Activated naive CD8-positive, alpha-beta T cell treated with anti-CD3 and anti-CD28 coated beads for 36 hours (primary cell): ENCODE data around the gene PRUNE2. TPM values are rescaled to one million over a fixed set of nuclear protein-coding genes. Genes with fewer than 3 reads are reported as not detected.

Source experiments
- DNase-seq: peaks from one replicate; pipeline ENCODE4 v3.0.0; 2021
- H3K27ac Mint-ChIP-seq: one replicate; pipeline ENCODE4 v1.8.0; 2022; ENCODE audit warnings: mild to moderate bottlenecking, moderate library complexity, mixed read lengths
- H3K27me3 Mint-ChIP-seq: one replicate; pipeline ENCODE4 v1.8.0; 2022; ENCODE audit warnings: mild to moderate bottlenecking, mixed read lengths
- H3K36me3 Mint-ChIP-seq: one replicate; pipeline ENCODE4 v1.8.0; 2021; ENCODE audit warnings: mild to moderate bottlenecking, mixed read lengths
- H3K4me1 Mint-ChIP-seq: one replicate; pipeline ENCODE4 v1.8.0; 2021; ENCODE audit warnings: mixed read lengths
- H3K4me3 Mint-ChIP-seq: one replicate; pipeline ENCODE4 v1.8.0; 2022; ENCODE audit warnings: mild to moderate bottlenecking, moderate library complexity, mixed read lengths
- H3K9me3 Mint-ChIP-seq: one replicate; pipeline ENCODE4 v1.8.0; 2022; ENCODE audit warnings: mixed read lengths
- total RNA-seq, 2 experiments: library from RNA; stranded (reverse); gene quantifications; one replicate each; pipeline ENCODE4 v1.2.3, GENCODE V29; 2021

PRUNE2 gene
- total RNA-seq, 2 experiments from 2014 or later = 0.35 TPM; not detected in 1

GRCh38 chr9:76592974-76593347 lies 313.0 kb downstream of the PRUNE2 start:
- H3K4me3 Mint-ChIP-seq = no peak overlapping the region
- H3K27me3 Mint-ChIP-seq = peaks cover 22% of the 10 kb centered on the region
- H3K36me3 Mint-ChIP-seq = no peaks in the 10 kb centered on the region
- no peak for DNase-seq
- no peaks in the 10 kb centered on the region for H3K9me3 Mint-ChIP-seq
- H3K27ac Mint-ChIP-seq = no peak overlapping the region
- peaks cover 6% of the 10 kb centered on the region for H3K4me1 Mint-ChIP-seq

- Mint-ChIP-seq H3K4me1 (peaks cover 6% of the 10 kb centered on the region), H3K27ac (no peak overlapping the region), H3K4me3 (no peak overlapping the region), H3K27me3 (peaks cover 22% of the 10 kb centered on the region), H3K36me3 (no peaks in the 10 kb centered on the region), H3K9me3 (no peaks in the 10 kb centered on the region)
- DNase-seq = no peak
These were observed 313.6 kb downstream of the PRUNE2 start for GRCh38 chr9:76592091-76592973.

GRCh38 chr9:76591256-76591950 lies 314.5 kb downstream of the PRUNE2 start:
- no peak for DNase-seq
- Mint-ChIP-seq H3K4me3 (no peak overlapping the region), H3K27me3 (peaks cover 22% of the 10 kb centered on the region), H3K4me1 (peaks cover 6% of the 10 kb centered on the region), H3K27ac (no peak overlapping the region), H3K9me3 (no peaks in the 10 kb centered on the region), H3K36me3 (no peaks in the 10 kb centered on the region)

GRCh38 chr9:76588316-76588715 lies 317.6 kb downstream of the PRUNE2 start:
- no peaks in the 10 kb centered on the region for H3K36me3 Mint-ChIP-seq
- peaks cover 4% of the 10 kb centered on the region for H3K4me1 Mint-ChIP-seq
- no peak overlapping the region for H3K27ac Mint-ChIP-seq
- no peak overlapping the region for H3K4me3 Mint-ChIP-seq
- H3K27me3 Mint-ChIP-seq = peaks cover 16% of the 10 kb centered on the region
- DNase-seq = no peak
- no peaks in the 10 kb centered on the region for H3K9me3 Mint-ChIP-seq

GRCh38 chr9:76586390-76587314 lies 319.3 kb downstream of the PRUNE2 start:
- Mint-ChIP-seq H3K4me3 (no peak overlapping the region), H3K36me3 (no peaks in the 10 kb centered on the region), H3K9me3 (no peaks in the 10 kb centered on the region), H3K27ac (no peak overlapping the region), H3K4me1 (no peaks in the 10 kb centered on the region), H3K27me3 (peaks cover 16% of the 10 kb centered on the region)
- DNase-seq = no peak

GRCh38 chr9:76585487-76586389 lies 320.2 kb downstream of the PRUNE2 start:
- no peak overlapping the region for H3K27ac Mint-ChIP-seq

GRCh38 chr9:76583256-76583655 lies 322.7 kb downstream of the PRUNE2 start:
- H3K4me3 Mint-ChIP-seq = no peak overlapping the region
- no peaks in the 10 kb centered on the region for H3K9me3 Mint-ChIP-seq
- H3K4me1 Mint-ChIP-seq = no peaks in the 10 kb centered on the region
- no peak for DNase-seq
- no peak overlapping the region for H3K27ac Mint-ChIP-seq
- peaks cover 29% of the 10 kb centered on the region for H3K27me3 Mint-ChIP-seq
- H3K36me3 Mint-ChIP-seq = no peaks in the 10 kb centered on the region

More at GRCh38 chr9:76585487-76586389, 320.2 kb downstream of the PRUNE2 start:
- DNase-seq = no peak
- H3K4me3 Mint-ChIP-seq = no peak overlapping the region
- no peaks in the 10 kb centered on the region for H3K4me1 Mint-ChIP-seq
- no peaks in the 10 kb centered on the region for H3K9me3 Mint-ChIP-seq
- H3K36me3 Mint-ChIP-seq = no peaks in the 10 kb centered on the region
- peaks cover 16% of the 10 kb centered on the region for H3K27me3 Mint-ChIP-seq

- Mint-ChIP-seq H3K4me1 (peaks cover 12% of the 10 kb centered on the region), H3K27me3 (peaks cover 32% of the 10 kb centered on the region), H3K36me3 (no peaks in the 10 kb centered on the region), H3K27ac (no peak overlapping the region), H3K9me3 (no peaks in the 10 kb centered on the region), H3K4me3 (no peak overlapping the region)
- no peak for DNase-seq
These were observed 324.2 kb downstream of the PRUNE2 start for GRCh38 chr9:76581731-76582130.

GRCh38 chr9:76580820-76581219 lies 325.1 kb downstream of the PRUNE2 start:
- no peak overlapping the region for H3K4me3 Mint-ChIP-seq

GRCh38 chr9:76580188-76580587 lies 325.7 kb downstream of the PRUNE2 start:
- H3K4me3 Mint-ChIP-seq = no peak overlapping the region
- DNase-seq = no peak
- peaks cover 22% of the 10 kb centered on the region for H3K4me1 Mint-ChIP-seq
- H3K9me3 Mint-ChIP-seq = no peaks in the 10 kb centered on the region
- H3K36me3 Mint-ChIP-seq = no peaks in the 10 kb centered on the region
- peaks cover 32% of the 10 kb centered on the region for H3K27me3 Mint-ChIP-seq
- H3K27ac Mint-ChIP-seq = no peak overlapping the region

More at GRCh38 chr9:76580820-76581219, 325.1 kb downstream of the PRUNE2 start:
- no peak for DNase-seq
- peaks cover 19% of the 10 kb centered on the region for H3K4me1 Mint-ChIP-seq
- H3K9me3 Mint-ChIP-seq = no peaks in the 10 kb centered on the region
- H3K36me3 Mint-ChIP-seq = no peaks in the 10 kb centered on the region
- H3K27ac Mint-ChIP-seq = no peak overlapping the region
- H3K27me3 Mint-ChIP-seq = peaks cover 32% of the 10 kb centered on the region

GRCh38 chr9:76576344-76576743 lies 329.6 kb downstream of the PRUNE2 start:
- H3K4me3 Mint-ChIP-seq = peak overlapping the region; percentile 43
- H3K9me3 Mint-ChIP-seq = no peaks in the 10 kb centered on the region
- peaks cover 56% of the 10 kb centered on the region for H3K27me3 Mint-ChIP-seq
- peak overlapping the region; percentile 91 for H3K27ac Mint-ChIP-seq
- peak; percentile 78 for DNase-seq
- H3K4me1 Mint-ChIP-seq = peaks cover 30% of the 10 kb centered on the region
- no peaks in the 10 kb centered on the region for H3K36me3 Mint-ChIP-seq

GRCh38 chr9:76575761-76576160 lies 330.2 kb downstream of the PRUNE2 start:
- peaks cover 61% of the 10 kb centered on the region for H3K27me3 Mint-ChIP-seq
- peak overlapping the region; percentile 91 for H3K27ac Mint-ChIP-seq
- no peak overlapping the region for H3K4me3 Mint-ChIP-seq
- no peaks in the 10 kb centered on the region for H3K36me3 Mint-ChIP-seq
- no peak for DNase-seq
- peaks cover 34% of the 10 kb centered on the region for H3K4me1 Mint-ChIP-seq
- H3K9me3 Mint-ChIP-seq = peaks cover 2% of the 10 kb centered on the region

GRCh38 chr9:76573905-76574760 lies 331.8 kb downstream of the PRUNE2 start:
- DNase-seq = no peak
- peaks cover 34% of the 10 kb centered on the region for H3K4me1 Mint-ChIP-seq
- H3K27ac Mint-ChIP-seq = no peak overlapping the region
- H3K27me3 Mint-ChIP-seq = peaks cover 65% of the 10 kb centered on the region
- peaks cover 7% of the 10 kb centered on the region for H3K9me3 Mint-ChIP-seq
- H3K36me3 Mint-ChIP-seq = peaks cover 5% of the 10 kb centered on the region
- no peak overlapping the region for H3K4me3 Mint-ChIP-seq
